ENCODE measurements around the gene DGKZ.

- TF ChIP-seq EZH2 (IDR thresholded peaks at IDR 0.05; ENCODE audit: low read depth, unreplicated experiment) (no peak), JUNB (IDR thresholded peaks at IDR 0.05; ENCODE audit: unreplicated experiment) (no peak)
- TF ChIP-seq, protein P1, sequence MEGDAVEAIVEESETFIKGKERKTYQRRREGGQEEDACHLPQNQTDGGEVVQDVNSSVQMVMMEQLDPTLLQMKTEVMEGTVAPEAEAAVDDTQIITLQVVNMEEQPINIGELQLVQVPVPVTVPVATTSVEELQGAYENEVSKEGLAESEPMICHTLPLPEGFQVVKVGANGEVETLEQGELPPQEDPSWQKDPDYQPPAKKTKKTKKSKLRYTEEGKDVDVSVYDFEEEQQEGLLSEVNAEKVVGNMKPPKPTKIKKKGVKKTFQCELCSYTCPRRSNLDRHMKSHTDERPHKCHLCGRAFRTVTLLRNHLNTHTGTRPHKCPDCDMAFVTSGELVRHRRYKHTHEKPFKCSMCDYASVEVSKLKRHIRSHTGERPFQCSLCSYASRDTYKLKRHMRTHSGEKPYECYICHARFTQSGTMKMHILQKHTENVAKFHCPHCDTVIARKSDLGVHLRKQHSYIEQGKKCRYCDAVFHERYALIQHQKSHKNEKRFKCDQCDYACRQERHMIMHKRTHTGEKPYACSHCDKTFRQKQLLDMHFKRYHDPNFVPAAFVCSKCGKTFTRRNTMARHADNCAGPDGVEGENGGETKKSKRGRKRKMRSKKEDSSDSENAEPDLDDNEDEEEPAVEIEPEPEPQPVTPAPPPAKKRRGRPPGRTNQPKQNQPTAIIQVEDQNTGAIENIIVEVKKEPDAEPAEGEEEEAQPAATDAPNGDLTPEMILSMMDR (conservative IDR thresholded peaks at IDR 0.05; ENCODE audit: low read depth in 2 of 2) = no peak
Observed at GRCh38 chr11:46341454-46341853, 5.8 kb upstream of the DGKZ start.

Measured in GM23338 (cell line).